H1 (cell line): ENCODE measurements around the gene TMIGD2. TPM values are rescaled to one million over a fixed set of nuclear protein-coding genes. Genes with fewer than 3 reads are reported as not detected.

Experiments
- CTCF ChIA-PET: fragments of 300-600 bp; sonication (Branson Sonifier 250); formaldehyde crosslinking; loops from one replicate; lab custom pipeline; 2021; ENCODE audit not compliant: partially characterized antibody; lab: Charles Lee
- POLR2A ChIA-PET: fragments of 300-600 bp; sonication (Branson Sonifier 250); formaldehyde crosslinking; loops from one replicate; lab custom pipeline; 2021; ENCODE audit warnings: inconsistent platforms; ENCODE audit not compliant: partially characterized antibody; lab: Charles Lee
- DNase-seq, 2 experiments: peaks; one replicate each; pipeline versions ENCODE4 v3.0.0 to v3.0.0-alpha.2; 2010 to 2022; ENCODE audit warnings: low spot score in 2 of 2, low read depth in 1 of 2, mixed read lengths in 1 of 2
- FAIRE-seq: peaks from 2 replicates; lab custom pipeline; 2011; peaks lifted over from hg19 to GRCh38; lab: Jason Lieb, UNC
- H2AFZ ChIP-seq: 2 replicates; pipeline ENCODE4 v1.8.1; 2012; ENCODE audit warnings: low read length, inconsistent platforms
- H2AK5ac ChIP-seq: 2 replicates; pipeline ENCODE4 v1.6.1; 2013; ENCODE audit warnings: low read depth, low read length
- H2BK120ac ChIP-seq: replicated peaks from 2 replicates; pipeline ENCODE3; 2013; ENCODE audit warnings: low read depth, low read length, inconsistent platforms
- H2BK12ac ChIP-seq: 2 replicates; pipeline ENCODE4 v1.6.1; 2013; ENCODE audit warnings: low read depth, low read length
- H2BK15ac ChIP-seq: 2 replicates; pipeline ENCODE4 v1.6.1; 2013; ENCODE audit warnings: low read length
- H2BK20ac ChIP-seq: 2 replicates; pipeline ENCODE4 v1.6.1; 2013; ENCODE audit warnings: low read length
- H2BK5ac ChIP-seq: 2 replicates; pipeline ENCODE4 v1.6.1; 2013; ENCODE audit warnings: low read depth, low read length
- H3K14ac ChIP-seq: 2 replicates; pipeline ENCODE4 v1.6.1; 2013; ENCODE audit warnings: inconsistent platforms; ENCODE audit not compliant: insufficient read length
- H3K18ac ChIP-seq: 2 replicates; pipeline ENCODE4 v1.6.1; 2013; ENCODE audit warnings: low read length; ENCODE audit errors: extremely low read depth
- H3K23ac ChIP-seq: 2 replicates; pipeline ENCODE4 v1.6.1; 2013; ENCODE audit warnings: inconsistent platforms; ENCODE audit not compliant: insufficient read length
- H3K23me2 ChIP-seq: 2 replicates; pipeline ENCODE4 v1.6.1; 2013; ENCODE audit warnings: low read depth, low read length
- H3K27ac ChIP-seq: 2 replicates; pipeline ENCODE4 v1.6.1; 2011; ENCODE audit warnings: low read depth, low read length, inconsistent platforms
- H3K27me3 ChIP-seq, 4 experiments: replicated peaks in 1 of 4; 1 replicate in 1 of 4; 2 replicates in 3 of 4; pipeline versions ENCODE4 v1.6.1 to v1.8.1; 2011 to 2013; ENCODE audit warnings: low read length in 3 of 4, mild to moderate bottlenecking in 3 of 4, inconsistent platforms in 2 of 4, mixed read lengths in 2 of 4, moderate library complexity in 1 of 4; ENCODE audit not compliant: control insufficient read depth in 3 of 4, insufficient read depth in 3 of 4; ENCODE audit errors: extremely low read depth in 1 of 4
- H3K36me3 ChIP-seq, 4 experiments: 2 replicates each; pipeline versions ENCODE4 v1.6.1 to v1.8.1; 2011 to 2013; ENCODE audit warnings: mild to moderate bottlenecking in 4 of 4, low read length in 3 of 4, moderate library complexity in 2 of 4, control low read depth in 1 of 4, inconsistent platforms in 1 of 4; ENCODE audit not compliant: insufficient read depth in 4 of 4, control insufficient read depth in 2 of 4
- H3K4ac ChIP-seq: replicated peaks from 2 replicates; pipeline ENCODE3; 2013; ENCODE audit warnings: low read length, low read depth, mixed read lengths, inconsistent platforms; ENCODE audit not compliant: insufficient read length
- H3K4me1 ChIP-seq, 4 experiments: replicated peaks in 1 of 4; 1 replicate in 1 of 4; 2 replicates in 3 of 4; pipeline versions ENCODE4 v1.6.1 to v1.8.1; 2011 to 2013; ENCODE audit warnings: low read length in 3 of 4, inconsistent platforms in 2 of 4, mixed read lengths in 1 of 4; ENCODE audit not compliant: insufficient read depth in 4 of 4, control insufficient read depth in 3 of 4
- H3K4me2 ChIP-seq, 2 experiments: 2 replicates each; pipeline versions ENCODE4 v1.6.1 to v1.8.1; 2011 to 2013; ENCODE audit warnings: low read depth in 2 of 2, low read length in 2 of 2, control low read depth in 1 of 2, inconsistent platforms in 1 of 2, mild to moderate bottlenecking in 1 of 2; ENCODE audit not compliant: insufficient read depth in 1 of 2
- H3K4me3 ChIP-seq, 4 experiments: fragments of 200-600, 300-600 bp in 1 of 4; sonication (generic), shearing (Covaris generic), sonication (Bioruptor Twin) in 1 of 4; 2 replicates each; pipeline versions ENCODE4 v1.5.1 to v1.8.1; 2011 to 2016; ENCODE audit warnings: low read length in 4 of 4, low read depth in 3 of 4, control low read depth in 2 of 4, inconsistent platforms in 2 of 4, mild to moderate bottlenecking in 2 of 4, mixed read lengths in 1 of 4, moderate library complexity in 1 of 4; ENCODE audit not compliant: insufficient read depth in 2 of 4; ENCODE audit errors: extremely low read depth in 1 of 4
- H3K56ac ChIP-seq: replicated peaks from 2 replicates; pipeline ENCODE3; 2013; ENCODE audit warnings: low read depth, mild to moderate bottlenecking, mixed read lengths, low read length, inconsistent platforms; ENCODE audit not compliant: insufficient read length
- H3K79me1 ChIP-seq: 2 replicates; pipeline ENCODE4 v1.6.1; 2013; ENCODE audit warnings: low read depth, low read length, control low read depth
- H3K79me2 ChIP-seq, 2 experiments: 2 replicates each; pipeline versions ENCODE4 v1.6.1 to v1.8.1; 2012 to 2013; ENCODE audit warnings: low read length in 2 of 2, mild to moderate bottlenecking in 2 of 2, inconsistent platforms in 1 of 2; ENCODE audit not compliant: insufficient read depth in 2 of 2, control insufficient read depth in 1 of 2
- H3K9ac ChIP-seq, 4 experiments: replicated peaks in 1 of 4; 1 replicate in 1 of 4; 2 replicates in 3 of 4; pipeline versions ENCODE4 v1.6.1 to v1.8.1; 2011 to 2013; ENCODE audit warnings: low read depth in 3 of 4, low read length in 3 of 4, control low read depth in 2 of 4, mild to moderate bottlenecking in 2 of 4, moderate library complexity in 2 of 4, inconsistent platforms in 1 of 4; ENCODE audit errors: extremely low read depth in 1 of 4
- H3K9me3 ChIP-seq, 2 experiments: 2 replicates each; pipeline versions ENCODE4 v1.6.1 to v1.8.1; 2012 to 2013; ENCODE audit warnings: mild to moderate bottlenecking in 2 of 2, moderate library complexity in 2 of 2, control low read depth in 1 of 2, inconsistent platforms in 1 of 2, low read depth in 1 of 2, low read length in 1 of 2, mixed read lengths in 1 of 2; ENCODE audit not compliant: insufficient read depth in 2 of 2
- H4K20me1 ChIP-seq, 2 experiments: replicated peaks in 1 of 2; 2 replicates each; pipeline versions ENCODE3 to v1.8.1; 2011 to 2013; ENCODE audit warnings: inconsistent platforms in 2 of 2, low read length in 2 of 2, mild to moderate bottlenecking in 1 of 2; ENCODE audit not compliant: insufficient read depth in 2 of 2, control insufficient read depth in 1 of 2
- H4K5ac ChIP-seq: 2 replicates; pipeline ENCODE4 v1.6.1; 2013; ENCODE audit warnings: low read length, low read depth, mixed read lengths, inconsistent platforms; ENCODE audit not compliant: insufficient read length
- H4K8ac ChIP-seq: 2 replicates; pipeline ENCODE4 v1.8.0; 2013; ENCODE audit warnings: mild to moderate bottlenecking, moderate library complexity, low read length, inconsistent platforms; ENCODE audit not compliant: insufficient read depth; ENCODE audit errors: extremely low read depth
- H4K91ac ChIP-seq: replicated peaks from 2 replicates; pipeline ENCODE3; 2013; ENCODE audit warnings: low read length, mixed read lengths, inconsistent platforms; ENCODE audit not compliant: insufficient read length
- CEBPB ChIP-seq: IDR thresholded peaks from 2 replicates; pipeline ENCODE4 v1.6.1; 2012; ENCODE audit warnings: low read depth, low read length
- CREB1 ChIP-seq: IDR thresholded peaks from 2 replicates; pipeline ENCODE4 v1.6.1; 2012; ENCODE audit warnings: inconsistent platforms
- EP300 ChIP-seq, 2 experiments: IDR thresholded peaks; 1 replicate in 1 of 2; 2 replicates in 1 of 2; pipeline ENCODE4 v1.6.1; 2011 to 2012; ENCODE audit warnings: low read depth in 2 of 2, low read length in 2 of 2, mild to moderate bottlenecking in 2 of 2, borderline replicate concordance in 1 of 2, inconsistent platforms in 1 of 2, moderate library complexity in 1 of 2
- FOSL1 ChIP-seq: IDR thresholded peaks from 2 replicates; pipeline ENCODE4 v1.6.1; 2011; ENCODE audit warnings: mild to moderate bottlenecking, low read depth, low read length, moderate library complexity; ENCODE audit not compliant: insufficient read depth
- RAD21 ChIP-seq, 2 experiments: IDR thresholded peaks in 1 of 2; conservative IDR thresholded peaks in 1 of 2; 2 replicates each; pipeline ENCODE4 v1.6.1; 2011; ENCODE audit warnings: low read depth in 2 of 2, low read length in 2 of 2, improper control_type of control experiment in 1 of 2, inconsistent platforms in 1 of 2, mild to moderate bottlenecking in 1 of 2, moderate library complexity in 1 of 2
- RFX5 ChIP-seq: IDR thresholded peaks from 2 replicates; pipeline ENCODE4 v1.6.1; 2011; ENCODE audit warnings: low read depth, low read length, improper control_type of control experiment, borderline replicate concordance
- SIX5 ChIP-seq: IDR thresholded peaks from 2 replicates; pipeline ENCODE4 v1.6.1; 2011; ENCODE audit warnings: mild to moderate bottlenecking, low read depth, low read length
- TAF1 ChIP-seq: IDR thresholded peaks from 2 replicates; pipeline ENCODE4 v1.6.1; 2011; ENCODE audit warnings: mild to moderate bottlenecking, low read depth, low read length
- WGBS, 2 experiments: shearing (Covaris generic) in 1 of 2; methylation state at CpG; one replicate each; pipeline versions ENCODE4 v1.1.6 to v1.1.7; 2013 to 2015; ENCODE audit warnings: low lambda C conversion rate in 2 of 2, mixed read lengths in 2 of 2, inconsistent platforms in 1 of 2, low coverage in 1 of 2, missing lambda C conversion rate in 1 of 2; ENCODE audit not compliant: insufficient replicate concordance in 2 of 2, insufficient coverage in 1 of 2, insufficient read length in 1 of 2; ENCODE audit errors: extremely low coverage in 1 of 2, missing lambda C conversion rate in 1 of 2; 5-methylcytosine and 5-hydroxymethylcytosine counted together
- polyA plus RNA-seq, 7 experiments: library from polyadenylated mRNA; depleted of rRNA in 3 of 7; stranded (reverse) in 5 of 7; unstranded in 2 of 7; fragments of >200 nt in 5 of 7; fragments of 200-250 nt in 2 of 7; gene quantifications; 1 replicate in 5 of 7; 2 replicates in 1 of 7; 4 replicates in 1 of 7; pipeline versions ENCODE4 v1.2.1 to v1.2.3, GENCODE V29; 2011 to 2013; ENCODE audit warnings: missing spikeins in 2 of 7, mixed read lengths in 2 of 7
- total RNA-seq: library from RNA; stranded (reverse); fragmentation: NEBNext Ultra II Directional; extraction: Animal tissue kit (Norgen Biotek cat#: 25700); gene quantifications from 2 replicates; pipeline ENCODE4 v1.2.1, GENCODE V29; 2021
- TF ChIP-seq, protein P1 (sequence below), 3 experiments: IDR thresholded peaks; 1 replicate in 2 of 3; 2 replicates in 1 of 3; pipeline versions ENCODE4 v1.5.1 to v1.6.1; 2011; ENCODE audit warnings: low read length in 3 of 3, mild to moderate bottlenecking in 3 of 3, inconsistent platforms in 2 of 3, low read depth in 1 of 3, moderate library complexity in 1 of 3; ENCODE audit not compliant: insufficient read depth in 1 of 3; ENCODE audit errors: control extremely low read depth in 1 of 3

The TMIGD2 gene
- total and polyA plus RNA-seq, 2 of the 8 experiments (the other 6 are each of a cell fraction or from before 2014, with no cell fraction given): 0.39 to 0.41 TPM

GRCh38 chr19:4266253-4267000 lies 35.8 kb downstream of the TMIGD2 start:
- 89% methylated on average over 17 of the region's 18 CpGs; no CpG with 5 or more reads in 1 of the 2 experiments for WGBS, 2 experiments
- Histone ChIP-seq H3K36me3 (peaks cover 2 to 8% (median 5%) of the 10 kb centered on the region in 4 experiments; a peak in 4 of 8 replicates), H2AFZ (no peak overlapping the region), H3K23me2 (no peaks in the 10 kb centered on the region), H3K9me3 (no peaks in the 10 kb centered on the region), H3K27ac (no peak overlapping the region), H3K4me2 (no peak overlapping the region), H3K23ac (no peak overlapping the region), H4K20me1 (peaks cover 1 to 2% of the 10 kb centered on the region in 2 experiments), H3K4ac (no peak overlapping the region), H2BK20ac (no peak overlapping the region), H4K5ac (no peak overlapping the region), H2AK5ac (no peak overlapping the region), H3K9ac (no peak overlapping the region), H3K79me2 (no peaks in the 10 kb centered on the region), H3K4me1 (no peaks in the 10 kb centered on the region; a peak in 1 of 7 replicates), H2BK12ac (no peak overlapping the region), H3K18ac (no peak overlapping the region), H4K8ac (no peak overlapping the region), H3K79me1 (no peaks in the 10 kb centered on the region), H2BK120ac (no peak overlapping the region), H3K4me3 (no peak overlapping the region), H2BK15ac (no peak overlapping the region), H3K27me3 (no peaks in the 10 kb centered on the region), H2BK5ac (no peak overlapping the region; the same call in 1 of the 2 replicates), H3K14ac (no peak overlapping the region), H3K56ac (no peak overlapping the region), H4K91ac (no peak overlapping the region)
- CTCF ChIA-PET: interaction anchor here (0.6 to 14.6 kb wide), 55 partner anchors 8 to 390 kb away, joined by 3 to 311 read pairs (median 5); partner anchors contain the start of genes CHAF1A, HDGFL2, MPND and STAP2
- POLR2A ChIA-PET: interaction anchor here (0.6 to 5.4 kb wide), 17 partner anchors 10 to 287 kb away, joined by 3 to 36 read pairs (median 4); partner anchors contain the start of genes CHAF1A, MPND, SHD and YJU2
- FAIRE-seq: no peak
- no peak for DNase-seq
- TF ChIP-seq FOSL1 (no peak), EP300 (IDR thresholded peaks at IDR 0.05; ENCODE audit: borderline replicate concordance in 1 of 2, low read depth in 2 of 2, low read length in 2 of 2) (no peak), CREB1 (no peak), CEBPB (no peak), SIX5 (no peak), RAD21 (IDR thresholded peaks at IDR 0.05 in 1 of 2, conservative IDR thresholded peaks at IDR 0.05 in 1 of 2; ENCODE audit: low read depth in 2 of 2, low read length in 2 of 2) (no peak), RFX5 (no peak), TAF1 (no peak)
- TF ChIP-seq, protein P1, sequence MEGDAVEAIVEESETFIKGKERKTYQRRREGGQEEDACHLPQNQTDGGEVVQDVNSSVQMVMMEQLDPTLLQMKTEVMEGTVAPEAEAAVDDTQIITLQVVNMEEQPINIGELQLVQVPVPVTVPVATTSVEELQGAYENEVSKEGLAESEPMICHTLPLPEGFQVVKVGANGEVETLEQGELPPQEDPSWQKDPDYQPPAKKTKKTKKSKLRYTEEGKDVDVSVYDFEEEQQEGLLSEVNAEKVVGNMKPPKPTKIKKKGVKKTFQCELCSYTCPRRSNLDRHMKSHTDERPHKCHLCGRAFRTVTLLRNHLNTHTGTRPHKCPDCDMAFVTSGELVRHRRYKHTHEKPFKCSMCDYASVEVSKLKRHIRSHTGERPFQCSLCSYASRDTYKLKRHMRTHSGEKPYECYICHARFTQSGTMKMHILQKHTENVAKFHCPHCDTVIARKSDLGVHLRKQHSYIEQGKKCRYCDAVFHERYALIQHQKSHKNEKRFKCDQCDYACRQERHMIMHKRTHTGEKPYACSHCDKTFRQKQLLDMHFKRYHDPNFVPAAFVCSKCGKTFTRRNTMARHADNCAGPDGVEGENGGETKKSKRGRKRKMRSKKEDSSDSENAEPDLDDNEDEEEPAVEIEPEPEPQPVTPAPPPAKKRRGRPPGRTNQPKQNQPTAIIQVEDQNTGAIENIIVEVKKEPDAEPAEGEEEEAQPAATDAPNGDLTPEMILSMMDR (IDR thresholded peaks at IDR 0.05; ENCODE audit: control extremely low read depth in 1 of 3, insufficient read depth in 1 of 3, low read depth in 1 of 3, low read length in 3 of 3): no peak
